IgD-negative memory B cell (primary cell): Measurements from ENCODE around the gene C8G. TPM values are rescaled to one million over a fixed set of nuclear protein-coding genes. Genes with fewer than 3 reads are reported as not detected.
A peak's percentile ranks its signal among the peaks of the same experiment; 100 is the strongest.

Experiments
- H3K27ac Mint-ChIP-seq, 3 donors: one replicate each; pipeline ENCODE4 v1.8.0; 2020 to 2022; ENCODE audit warnings: mild to moderate bottlenecking in 3 of 3, mixed read lengths in 3 of 3, moderate library complexity in 1 of 3
- H3K27me3 Mint-ChIP-seq: one replicate; pipeline ENCODE4 v1.8.0; 2021; ENCODE audit warnings: mixed read lengths
- H3K36me3 Mint-ChIP-seq: one replicate; pipeline ENCODE4 v1.8.0; 2020; ENCODE audit warnings: mild to moderate bottlenecking, mixed read lengths
- H3K4me1 Mint-ChIP-seq, 3 donors: one replicate each; pipeline ENCODE4 v1.8.0; 2020 to 2022; ENCODE audit warnings: mixed read lengths in 3 of 3, mild to moderate bottlenecking in 1 of 3
- H3K4me3 Mint-ChIP-seq, 4 donors: one replicate each; pipeline ENCODE4 v1.8.0; 2020 to 2022; ENCODE audit warnings: mild to moderate bottlenecking in 4 of 4, mixed read lengths in 4 of 4, moderate library complexity in 3 of 4
- H3K9me3 Mint-ChIP-seq, 3 donors: one replicate each; pipeline ENCODE4 v1.8.0; 2020 to 2021; ENCODE audit warnings: mixed read lengths in 3 of 3, mild to moderate bottlenecking in 1 of 3
- polyA plus RNA-seq: library from polyadenylated mRNA; unstranded; fragments of 300-500 nt; fragmentation: Illumina TruSeq; gene quantifications from one replicate; pipeline ENCODE4 v1.2.3, GENCODE V29; 2021

C8G gene
- polyA plus RNA-seq, 1 donor from 2014 or later: not detected

GRCh38 chr9:136970361-136970760 lies 25.3 kb downstream of the C8G start:
- no peak overlapping the region for H3K27ac Mint-ChIP-seq
- H3K27me3 Mint-ChIP-seq: peaks cover 9% of the 10 kb centered on the region
- H3K36me3 Mint-ChIP-seq: no peaks in the 10 kb centered on the region
- H3K9me3 Mint-ChIP-seq: no peaks in the 10 kb centered on the region
- H3K4me3 Mint-ChIP-seq: no peak overlapping the region
- peaks cover 5 to 11% (median 6%) of the 10 kb centered on the region in 3 donors for H3K4me1 Mint-ChIP-seq

GRCh38 chr9:136971746-136972145 lies 26.7 kb downstream of the C8G start:
- Mint-ChIP-seq H3K36me3 (no peaks in the 10 kb centered on the region), H3K9me3 (no peaks in the 10 kb centered on the region), H3K4me1 (peaks cover 0 to 3% (median 2%) of the 10 kb centered on the region in 3 donors), H3K27me3 (peaks cover 4% of the 10 kb centered on the region), H3K27ac (no peak overlapping the region), H3K4me3 (no peak overlapping the region)

- Mint-ChIP-seq H3K27ac (no peak overlapping the region), H3K4me1 (peaks cover 0 to 6% (median 2%) of the 10 kb centered on the region in 3 donors), H3K4me3 (no peak overlapping the region), H3K9me3 (no peaks in the 10 kb centered on the region), H3K27me3 (peaks cover 4% of the 10 kb centered on the region), H3K36me3 (no peaks in the 10 kb centered on the region)
Observed at GRCh38 chr9:136972335-136972734, 27.3 kb downstream of the C8G start.

- Mint-ChIP-seq H3K4me1 (peaks cover 0 to 6% (median 2%) of the 10 kb centered on the region in 3 donors), H3K4me3 (no peak overlapping the region), H3K36me3 (no peaks in the 10 kb centered on the region), H3K27me3 (peaks cover 4% of the 10 kb centered on the region), H3K27ac (no peak overlapping the region), H3K9me3 (no peaks in the 10 kb centered on the region)
Observed at GRCh38 chr9:136972743-136973142, 27.7 kb downstream of the C8G start.

- H3K27ac Mint-ChIP-seq: no peak overlapping the region
- H3K27me3 Mint-ChIP-seq: peaks cover 4% of the 10 kb centered on the region
- peak overlapping the region in 1 of 4 donors; percentile 9 for H3K4me3 Mint-ChIP-seq
- peaks cover 0 to 6% (median 2%) of the 10 kb centered on the region in 3 donors for H3K4me1 Mint-ChIP-seq
- no peaks in the 10 kb centered on the region for H3K36me3 Mint-ChIP-seq
- H3K9me3 Mint-ChIP-seq: no peaks in the 10 kb centered on the region
Observed at GRCh38 chr9:136973618-136974617, 28.9 kb downstream of the C8G start.

- Mint-ChIP-seq H3K9me3 (no peaks in the 10 kb centered on the region), H3K27ac (no peak overlapping the region), H3K36me3 (no peaks in the 10 kb centered on the region), H3K4me1 (peaks cover 0 to 6% (median 2%) of the 10 kb centered on the region in 3 donors), H3K4me3 (peak overlapping the region in 1 of 4 donors; percentile 47), H3K27me3 (peaks cover 4% of the 10 kb centered on the region)
Observed at GRCh38 chr9:136974817-136975535, 29.9 kb downstream of the C8G start.

- Mint-ChIP-seq H3K27ac (no peak overlapping the region), H3K4me3 (no peak overlapping the region), H3K9me3 (no peaks in the 10 kb centered on the region), H3K4me1 (peaks cover 0 to 6% (median 2%) of the 10 kb centered on the region in 3 donors), H3K27me3 (peaks cover 4% of the 10 kb centered on the region), H3K36me3 (no peaks in the 10 kb centered on the region)
Observed at GRCh38 chr9:136975644-136976043, 30.6 kb downstream of the C8G start.

GRCh38 chr9:136977223-136977622 lies 32.2 kb downstream of the C8G start, which contains the start of gene PTGDS:
Gene PTGDS (plus strand): TSS chr9:136977504. CDS start chr9:136977579, 75 bp downstream.
- no peaks in the 10 kb centered on the region for H3K36me3 Mint-ChIP-seq
- H3K9me3 Mint-ChIP-seq: no peaks in the 10 kb centered on the region
- peak within 1 kb of the TSS in 3 of 4 donors; percentile 21 to 45 (median 39) for H3K4me3 Mint-ChIP-seq
- H3K27me3 Mint-ChIP-seq: peaks cover 6% of the 10 kb centered on the region
- H3K27ac Mint-ChIP-seq: no peak within 1 kb of the TSS
- peaks cover 0 to 6% (median 2%) of the 10 kb centered on the region in 3 donors for H3K4me1 Mint-ChIP-seq

GRCh38 chr9:136977649-136978072 lies 32.6 kb downstream of the C8G start:
- H3K9me3 Mint-ChIP-seq: no peaks in the 10 kb centered on the region
- H3K4me1 Mint-ChIP-seq: peaks cover 0 to 6% (median 2%) of the 10 kb centered on the region in 3 donors
- no peak overlapping the region for H3K27ac Mint-ChIP-seq
- H3K36me3 Mint-ChIP-seq: no peaks in the 10 kb centered on the region
- peaks cover 7% of the 10 kb centered on the region for H3K27me3 Mint-ChIP-seq
- peak overlapping the region in 2 of 4 donors; percentile 21 to 45 for H3K4me3 Mint-ChIP-seq

- no peaks in the 10 kb centered on the region for H3K36me3 Mint-ChIP-seq
- H3K9me3 Mint-ChIP-seq: no peaks in the 10 kb centered on the region
- no peak overlapping the region for H3K4me3 Mint-ChIP-seq
- H3K27ac Mint-ChIP-seq: no peak overlapping the region
- peaks cover 0 to 6% (median 2%) of the 10 kb centered on the region in 3 donors for H3K4me1 Mint-ChIP-seq
- peaks cover 12% of the 10 kb centered on the region for H3K27me3 Mint-ChIP-seq
Observed at GRCh38 chr9:136978073-136978864, 33.2 kb downstream of the C8G start.

- Mint-ChIP-seq H3K27ac (no peak overlapping the region), H3K9me3 (no peaks in the 10 kb centered on the region), H3K4me3 (no peak overlapping the region), H3K4me1 (peaks cover 0 to 8% (median 5%) of the 10 kb centered on the region in 3 donors), H3K36me3 (peaks cover 2% of the 10 kb centered on the region), H3K27me3 (peaks cover 18% of the 10 kb centered on the region)
Observed at GRCh38 chr9:136978865-136979544, 34.0 kb downstream of the C8G start.

GRCh38 chr9:136979769-136980587 lies 34.9 kb downstream of the C8G start:
- Mint-ChIP-seq H3K4me1 (peaks cover 0 to 9% (median 5%) of the 10 kb centered on the region in 3 donors), H3K27ac (peak overlapping the region in 1 of 3 donors; percentile 10), H3K27me3 (peaks cover 20% of the 10 kb centered on the region), H3K4me3 (no peak overlapping the region), H3K9me3 (no peaks in the 10 kb centered on the region), H3K36me3 (peaks cover 2% of the 10 kb centered on the region)
